ENCODE data around the gene ABRACL. TPM values are rescaled to one million over a fixed set of nuclear protein-coding genes. Genes with fewer than 3 reads are reported as not detected.
"Not testable (repeated sequence)": the region's sequence is repeated elsewhere in the genome, so short reads cannot be mapped to it uniquely, and the experiment has no call there.

The ABRACL gene
- total RNA-seq, 1 donor from 2014 or later = 33.2 TPM

DNA sequence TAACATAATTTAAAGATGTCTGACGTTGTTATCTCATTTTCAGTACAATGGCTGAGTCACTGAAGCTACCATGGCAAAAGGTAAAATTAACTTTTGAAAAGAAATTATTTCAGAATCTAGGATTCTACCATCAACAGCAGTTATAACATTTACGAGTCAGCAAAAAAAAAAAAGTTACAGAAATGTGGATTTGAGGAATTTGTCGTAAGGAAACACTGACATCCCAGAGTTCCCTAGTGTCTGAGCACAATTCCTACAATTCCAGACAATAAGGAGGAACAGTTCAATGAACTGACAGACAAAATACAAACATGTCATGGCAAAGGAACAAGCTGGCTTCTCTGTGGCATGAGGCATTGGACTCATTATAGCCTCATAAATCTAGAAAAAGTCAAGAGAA lies 19.1 kb downstream of the ABRACL start:
- no peaks in the 10 kb centered on the region for H3K9me3 Mint-ChIP-seq (ENCODE audit: unreplicated experiment)
- H3K36me3 Mint-ChIP-seq (ENCODE audit: unreplicated experiment) = no peaks in the 10 kb centered on the region

DNA sequence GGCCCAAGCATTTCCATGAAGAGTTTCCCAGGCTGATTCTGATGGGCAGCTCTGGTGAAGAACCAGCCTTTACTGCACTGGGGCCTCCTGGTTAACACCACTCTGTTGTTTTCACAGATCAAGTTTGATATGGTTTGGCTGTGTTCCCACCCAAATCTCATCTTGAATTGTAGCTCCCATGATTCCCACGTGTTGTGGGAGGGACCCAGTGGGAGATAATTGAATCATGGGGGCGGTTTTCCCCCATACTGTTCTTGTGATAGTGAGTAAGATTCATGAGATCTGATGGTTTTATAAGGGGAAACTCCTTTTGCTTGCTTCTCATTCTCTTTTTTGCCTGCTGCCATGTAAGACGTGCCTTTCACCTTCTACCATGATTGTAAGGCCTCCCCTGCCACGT lies 20.4 kb downstream of the ABRACL start:
- not testable (repeated sequence) for H3K27me3 Mint-ChIP-seq (ENCODE audit: unreplicated experiment)

More for the DNA sequence above, 19.1 kb downstream of the ABRACL start:
- Mint-ChIP-seq H3K27me3 (ENCODE audit: unreplicated experiment) (no peaks in the 10 kb centered on the region), H3K4me3 (ENCODE audit: unreplicated experiment) (no peak overlapping the region), H3K27ac (ENCODE audit: unreplicated experiment) (no peak overlapping the region), H3K4me1 (ENCODE audit: low read depth, unreplicated experiment) (no peaks in the 10 kb centered on the region)
- no peak for DNase-seq
- TF ChIP-seq, protein P1, sequence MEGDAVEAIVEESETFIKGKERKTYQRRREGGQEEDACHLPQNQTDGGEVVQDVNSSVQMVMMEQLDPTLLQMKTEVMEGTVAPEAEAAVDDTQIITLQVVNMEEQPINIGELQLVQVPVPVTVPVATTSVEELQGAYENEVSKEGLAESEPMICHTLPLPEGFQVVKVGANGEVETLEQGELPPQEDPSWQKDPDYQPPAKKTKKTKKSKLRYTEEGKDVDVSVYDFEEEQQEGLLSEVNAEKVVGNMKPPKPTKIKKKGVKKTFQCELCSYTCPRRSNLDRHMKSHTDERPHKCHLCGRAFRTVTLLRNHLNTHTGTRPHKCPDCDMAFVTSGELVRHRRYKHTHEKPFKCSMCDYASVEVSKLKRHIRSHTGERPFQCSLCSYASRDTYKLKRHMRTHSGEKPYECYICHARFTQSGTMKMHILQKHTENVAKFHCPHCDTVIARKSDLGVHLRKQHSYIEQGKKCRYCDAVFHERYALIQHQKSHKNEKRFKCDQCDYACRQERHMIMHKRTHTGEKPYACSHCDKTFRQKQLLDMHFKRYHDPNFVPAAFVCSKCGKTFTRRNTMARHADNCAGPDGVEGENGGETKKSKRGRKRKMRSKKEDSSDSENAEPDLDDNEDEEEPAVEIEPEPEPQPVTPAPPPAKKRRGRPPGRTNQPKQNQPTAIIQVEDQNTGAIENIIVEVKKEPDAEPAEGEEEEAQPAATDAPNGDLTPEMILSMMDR (IDR thresholded peaks at IDR 0.05; ENCODE audit: partially characterized antibody, unreplicated experiment) = no peak

DNA sequence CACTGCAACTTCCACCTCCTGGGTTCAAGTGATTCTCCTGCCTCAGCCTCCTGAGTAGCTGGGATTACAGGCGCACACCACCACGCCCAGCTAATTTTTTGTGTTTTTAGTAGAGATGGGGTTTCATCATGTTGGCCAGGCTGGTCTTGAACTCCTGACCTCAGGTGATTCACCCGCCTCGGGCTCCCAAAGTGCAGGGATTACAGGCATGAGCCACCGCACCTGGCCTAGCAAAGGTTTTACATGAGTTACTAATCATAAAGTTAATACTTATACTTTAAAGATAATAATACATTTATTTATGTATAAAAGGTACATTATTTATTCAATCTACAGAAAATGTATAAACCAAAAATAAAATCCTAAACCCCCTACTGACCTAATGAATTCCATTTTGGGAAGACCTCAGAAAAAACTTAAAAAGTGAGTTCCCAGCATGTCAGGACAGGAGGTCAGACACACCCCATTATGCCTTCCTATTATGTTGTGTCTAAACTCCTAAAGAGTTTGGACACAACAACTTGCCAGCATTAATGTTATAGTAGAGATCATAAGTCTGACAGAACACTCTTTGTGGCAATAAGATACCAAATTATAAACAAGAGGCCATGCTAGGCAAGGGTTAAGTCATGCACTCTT lies 21.7 kb downstream of the ABRACL start:
- H3K36me3 Mint-ChIP-seq (ENCODE audit: unreplicated experiment); H3K9me3 Mint-ChIP-seq (ENCODE audit: unreplicated experiment): not testable (repeated sequence)

More for the DNA sequence above, 20.4 kb downstream of the ABRACL start:
- not testable (repeated sequence) for H3K4me1 Mint-ChIP-seq (ENCODE audit: low read depth, unreplicated experiment); H3K27ac Mint-ChIP-seq (ENCODE audit: unreplicated experiment); DNase-seq; H3K36me3 Mint-ChIP-seq (ENCODE audit: unreplicated experiment); H3K9me3 Mint-ChIP-seq (ENCODE audit: unreplicated experiment); H3K4me3 Mint-ChIP-seq (ENCODE audit: unreplicated experiment)

DNA sequence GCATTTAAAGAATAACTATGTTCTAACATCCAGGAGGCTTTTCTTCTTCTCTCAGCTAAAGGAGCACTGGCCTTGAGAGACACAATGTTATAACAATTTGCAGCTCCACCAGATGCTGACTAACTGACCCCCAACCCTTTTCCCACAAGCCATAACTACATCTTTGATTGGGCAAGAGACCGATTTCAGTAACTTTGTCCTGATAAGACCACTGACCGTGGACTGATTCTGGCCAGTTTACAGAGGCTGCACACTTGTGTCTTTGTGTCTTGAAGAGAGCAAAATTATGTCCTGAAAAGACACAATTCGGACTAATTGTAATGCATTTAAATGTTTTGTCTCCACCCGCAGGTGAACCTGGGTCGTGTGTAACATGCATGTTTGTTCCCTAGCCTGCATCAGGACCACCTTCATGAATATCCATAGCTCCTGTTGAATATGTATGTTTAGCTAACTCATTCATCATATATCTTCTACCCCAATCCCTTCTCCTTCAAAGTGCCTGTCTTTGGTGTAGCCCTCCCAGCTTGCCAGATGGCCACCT lies 22.3 kb downstream of the ABRACL start:
- H3K4me3 Mint-ChIP-seq (ENCODE audit: unreplicated experiment) = no peak overlapping the region
- DNase-seq = no peak
- TF ChIP-seq, protein P1 (IDR thresholded peaks at IDR 0.05; ENCODE audit: partially characterized antibody, unreplicated experiment) = no peak
- H3K36me3 Mint-ChIP-seq (ENCODE audit: unreplicated experiment) = no peaks in the 10 kb centered on the region
- no peaks in the 10 kb centered on the region for H3K27me3 Mint-ChIP-seq (ENCODE audit: unreplicated experiment)
- H3K4me1 Mint-ChIP-seq (ENCODE audit: low read depth, unreplicated experiment) = no peaks in the 10 kb centered on the region
- no peaks in the 10 kb centered on the region for H3K9me3 Mint-ChIP-seq (ENCODE audit: unreplicated experiment)
- H3K27ac Mint-ChIP-seq (ENCODE audit: unreplicated experiment) = no peak overlapping the region

More for the DNA sequence above, 21.7 kb downstream of the ABRACL start:
- DNase-seq; H3K4me3 Mint-ChIP-seq (ENCODE audit: unreplicated experiment); H3K4me1 Mint-ChIP-seq (ENCODE audit: low read depth, unreplicated experiment); H3K27me3 Mint-ChIP-seq (ENCODE audit: unreplicated experiment); H3K27ac Mint-ChIP-seq (ENCODE audit: unreplicated experiment): not testable (repeated sequence)

DNA sequence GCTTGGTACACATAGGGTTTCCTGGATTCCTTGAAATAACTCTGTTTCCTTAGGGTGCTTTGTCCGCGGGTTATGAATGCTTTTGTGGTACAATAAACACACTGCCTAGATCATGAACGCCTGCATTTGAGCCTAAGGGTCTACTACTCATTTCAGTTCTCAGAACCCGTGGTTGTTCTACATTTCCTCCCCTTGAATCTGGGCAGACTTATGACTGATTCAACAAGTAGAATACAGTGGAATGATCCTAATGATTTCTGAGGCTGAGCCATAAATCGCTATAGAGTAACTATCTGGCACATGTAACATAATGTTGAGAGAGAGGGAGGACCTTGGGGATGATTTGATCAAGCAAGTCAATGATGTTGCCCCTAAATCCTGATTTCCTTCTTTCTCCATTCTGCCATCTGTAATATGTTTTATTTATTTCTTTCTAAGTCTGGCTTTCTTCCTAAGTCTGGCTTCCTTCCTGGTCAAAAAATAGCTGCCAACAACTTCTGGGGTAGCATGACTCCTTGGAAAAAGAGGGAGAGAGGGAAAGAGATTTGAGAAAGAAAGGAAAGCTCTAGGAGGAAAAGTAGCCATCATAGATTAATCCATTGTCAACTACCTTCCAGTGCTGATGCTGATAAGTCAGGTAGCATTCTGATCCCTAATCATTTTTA lies 23.0 kb downstream of the ABRACL start:
- Mint-ChIP-seq H3K27ac (ENCODE audit: unreplicated experiment) (no peak overlapping the region), H3K4me3 (ENCODE audit: unreplicated experiment) (no peak overlapping the region), H3K27me3 (ENCODE audit: unreplicated experiment) (no peaks in the 10 kb centered on the region), H3K36me3 (ENCODE audit: unreplicated experiment) (no peaks in the 10 kb centered on the region), H3K9me3 (ENCODE audit: unreplicated experiment) (no peaks in the 10 kb centered on the region), H3K4me1 (ENCODE audit: low read depth, unreplicated experiment) (no peaks in the 10 kb centered on the region)
- TF ChIP-seq, protein P1 (IDR thresholded peaks at IDR 0.05; ENCODE audit: partially characterized antibody, unreplicated experiment) = no peak
- DNase-seq = no peak

DNA sequence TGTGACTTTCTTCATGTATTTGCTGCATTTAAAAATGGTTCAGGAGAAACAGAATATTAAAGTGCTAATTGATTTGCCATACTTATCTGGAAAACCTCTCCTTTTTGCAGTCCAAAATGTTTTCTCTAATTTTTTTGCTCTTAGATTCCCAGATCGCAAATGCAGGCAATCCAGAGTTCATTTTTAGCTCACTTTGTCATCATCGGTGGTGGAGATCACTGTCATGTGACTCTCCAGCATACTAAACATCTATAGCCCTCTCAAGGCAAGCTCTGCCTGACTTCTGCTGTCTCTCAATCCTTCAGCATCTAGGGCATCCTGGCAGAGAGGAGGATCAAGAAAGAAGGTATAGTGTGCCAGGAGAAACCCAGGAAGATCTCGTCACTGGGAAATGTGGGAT lies 24.8 kb downstream of the ABRACL start:
- Mint-ChIP-seq H3K4me1 (ENCODE audit: low read depth, unreplicated experiment) (no peaks in the 10 kb centered on the region), H3K9me3 (ENCODE audit: unreplicated experiment) (no peaks in the 10 kb centered on the region), H3K27ac (ENCODE audit: unreplicated experiment) (no peak overlapping the region), H3K27me3 (ENCODE audit: unreplicated experiment) (no peaks in the 10 kb centered on the region), H3K4me3 (ENCODE audit: unreplicated experiment) (no peak overlapping the region), H3K36me3 (ENCODE audit: unreplicated experiment) (no peaks in the 10 kb centered on the region)
- no peak for DNase-seq
- TF ChIP-seq, protein P1 (IDR thresholded peaks at IDR 0.05; ENCODE audit: partially characterized antibody, unreplicated experiment) = no peak

All from glutamatergic neuron (in vitro differentiated cells).